Stimulated activated naive CD8-positive, alpha-beta T cell treated with anti-CD3 and anti-CD28 coated beads, Interleukin-15, Interleukin-2, amounts not matched to agents 100 U/mL and 50 U/mL, for 24 hours (primary cell): Measurements from ENCODE around the gene TTLL8.
"Not testable (repeated sequence)": the region's sequence is repeated elsewhere in the genome, so short reads cannot be mapped to it uniquely, and the experiment has no call there.

ENCODE experiments used
- ATAC-seq: fragments of 150-1000 bp; cut with Tn5 transposase; one replicate; pipeline ENCODE4 v1.10.0; 2021
- DNase-seq: peaks from one replicate; pipeline ENCODE4 v3.0.0; 2021

Gene TTLL8

GRCh38 chr22:50058061-50058905 lies at the start of gene TTLL8:
TTLL8 (minus strand) TSS chr22:50058298.
- no peak for DNase-seq
- peak; percentile 45 for ATAC-seq

- DNase-seq (no peak), ATAC-seq (no peak)
These were observed 49.4 kb upstream of the TTLL8 start for GRCh38 chr22:50107529-50107928.

GRCh38 chr22:50105208-50106100 lies 47.4 kb upstream of the TTLL8 start:
- DNase-seq (peak; percentile 31), ATAC-seq (no peak)

- no peak for DNase-seq
- ATAC-seq = no peak
These were observed 46.0 kb upstream of the TTLL8 start for GRCh38 chr22:50104141-50104544.

- ATAC-seq = no peak
These were observed 44.8 kb upstream of the TTLL8 start for GRCh38 chr22:50102946-50103345.

GRCh38 chr22:50101870-50102565 lies 43.9 kb upstream of the TTLL8 start:
- no peak for ATAC-seq
- no peak for DNase-seq

More at GRCh38 chr22:50102946-50103345, 44.8 kb upstream of the TTLL8 start:
- no peak for DNase-seq

- ATAC-seq (no peak), DNase-seq (no peak)
These were observed 40.0 kb upstream of the TTLL8 start for GRCh38 chr22:50098052-50098451.

- no peak for ATAC-seq
- no peak for DNase-seq
These were observed 34.2 kb upstream of the TTLL8 start for GRCh38 chr22:50092342-50092741.

GRCh38 chr22:50091092-50091768 lies 33.1 kb upstream of the TTLL8 start:
- ATAC-seq = no peak
- DNase-seq = no peak

GRCh38 chr22:50090412-50090714 lies 32.3 kb upstream of the TTLL8 start:
- ATAC-seq (no peak), DNase-seq (no peak)

GRCh38 chr22:50089682-50090411 lies 31.7 kb upstream of the TTLL8 start, which contains the start of gene MOV10L1:
MOV10L1 (plus strand) TSS chr22:50090006; CDS start chr22:50090089, 83 bp downstream.
- ATAC-seq = no peak

GRCh38 chr22:50089231-50089630 lies 31.1 kb upstream of the TTLL8 start:
- no peak for ATAC-seq
- no peak for DNase-seq

More at GRCh38 chr22:50089682-50090411, 31.7 kb upstream of the TTLL8 start, which contains the start of gene MOV10L1:
- peak; percentile 27 for DNase-seq

- no peak for DNase-seq
- ATAC-seq = no peak
These were observed 30.0 kb upstream of the TTLL8 start for GRCh38 chr22:50088096-50088495.

- no peak for ATAC-seq
These were observed 29.5 kb upstream of the TTLL8 start for GRCh38 chr22:50087646-50088045.

GRCh38 chr22:50086975-50087374 lies 28.9 kb upstream of the TTLL8 start:
- not testable (repeated sequence) for ATAC-seq, DNase-seq

More at GRCh38 chr22:50087646-50088045, 29.5 kb upstream of the TTLL8 start:
- no peak for DNase-seq

GRCh38 chr22:50086526-50086925 lies 28.4 kb upstream of the TTLL8 start:
- no peak for ATAC-seq
- no peak for DNase-seq

GRCh38 chr22:50085211-50085972 lies 27.3 kb upstream of the TTLL8 start, which contains the start of gene MLC1:
MLC1 (minus strand) TSS chr22:50085426; CDS start chr22:50084902, 524 bp downstream.
- ATAC-seq = no peak
- peak; percentile 56 for DNase-seq

GRCh38 chr22:50084614-50085021 lies 26.5 kb upstream of the TTLL8 start:
- DNase-seq = no peak
- no peak for ATAC-seq

GRCh38 chr22:50084080-50084477 lies 26.0 kb upstream of the TTLL8 start:
- no peak for DNase-seq
- ATAC-seq = no peak

- no peak for DNase-seq
These were observed 25.5 kb upstream of the TTLL8 start for GRCh38 chr22:50083462-50084079.

More at GRCh38 chr22:50083462-50084079, 25.5 kb upstream of the TTLL8 start:
- no peak for ATAC-seq
